Lung microvascular endothelial cell (primary cell): ENCODE results near the gene COL20A1. TPM values are rescaled to one million over a fixed set of nuclear protein-coding genes. Genes with fewer than 3 reads are reported as not detected.
"Not testable (repeated sequence)": the region's sequence is repeated elsewhere in the genome, so short reads cannot be mapped to it uniquely, and the experiment has no call there.

ENCODE experiments used
- DNase-seq, 2 donors: peaks; one replicate each; pipeline versions ENCODE4 v3.0.0 to v3.0.0-alpha.2; 2010; ENCODE audit warnings: low read depth in 2 of 2
- total RNA-seq: library from RNA; depleted of rRNA; stranded (reverse); fragments of >200 nt; gene quantifications from 2 replicates; pipeline ENCODE4 v1.2.1, GENCODE V29; 2014

Gene COL20A1
- total RNA-seq, 1 donor from 2014 or later = 0.20 TPM

- DNase-seq = no peak
Measured at GRCh38 chr20:63290136-63290676, 2.8 kb upstream of the COL20A1 start.

GRCh38 chr20:63290677-63291472, 2.1 kb upstream of the COL20A1 start:
- peak; percentile 38 to 53 for DNase-seq

- DNase-seq = no peak
Measured at GRCh38 chr20:63291811-63292210, 1.2 kb upstream of the COL20A1 start.

- DNase-seq = no peak
Measured at GRCh38 chr20:63292292-63292701, 689 bp upstream of the COL20A1 start.

GRCh38 chr20:63293456-63293855, 470 bp downstream of the COL20A1 start:
- no peak for DNase-seq

GRCh38 chr20:63293871-63294535, 1.0 kb downstream of the COL20A1 start:
- no peak for DNase-seq

- no peak for DNase-seq
Measured at GRCh38 chr20:63294536-63294900, 1.5 kb downstream of the COL20A1 start.

- no peak for DNase-seq
Measured at GRCh38 chr20:63295018-63295417, 2.0 kb downstream of the COL20A1 start.

- DNase-seq = no peak
Measured at GRCh38 chr20:63295422-63295821, 2.4 kb downstream of the COL20A1 start.

- DNase-seq = no peak
Measured at GRCh38 chr20:63295846-63296245, 2.9 kb downstream of the COL20A1 start.

- no peak for DNase-seq
Measured at GRCh38 chr20:63296531-63297299, 3.7 kb downstream of the COL20A1 start.

GRCh38 chr20:63297371-63297781, 4.4 kb downstream of the COL20A1 start:
- no peak for DNase-seq

- DNase-seq = no peak
Measured at GRCh38 chr20:63297796-63298572, 5.0 kb downstream of the COL20A1 start.

- DNase-seq = no peak
Measured at GRCh38 chr20:63298731-63299312, 5.8 kb downstream of the COL20A1 start.

GRCh38 chr20:63301671-63302070, 8.7 kb downstream of the COL20A1 start:
- no peak for DNase-seq

- no peak for DNase-seq
Measured at GRCh38 chr20:63303095-63303666, 10.2 kb downstream of the COL20A1 start.

GRCh38 chr20:63305393-63305792, 12.4 kb downstream of the COL20A1 start:
- DNase-seq = no peak

- DNase-seq = not testable (repeated sequence)
Measured at GRCh38 chr20:63305933-63306672, 13.1 kb downstream of the COL20A1 start.

- DNase-seq = no peak
Measured at GRCh38 chr20:63306673-63307537, 13.9 kb downstream of the COL20A1 start.
